Activated CD4-positive, alpha-beta T cell treated with anti-CD3 and anti-CD28 coated beads for 36 hours (primary cell): Measurements from ENCODE around the gene SMTNL1. TPM values are rescaled to one million over a fixed set of nuclear protein-coding genes. Genes with fewer than 3 reads are reported as not detected.
A peak's percentile ranks its signal among the peaks of the same experiment; 100 is the strongest.

Experiments used
- ATAC-seq: fragments of 200-7000 bp; cut with Tn5 transposase; one replicate; pipeline ENCODE4 v1.10.0; 2021; ENCODE audit warnings: mild to moderate bottlenecking, moderate library complexity
- CTCF ChIA-PET: fragments of 350-600 bp; sonication (Branson Sonifier 250); formaldehyde crosslinking; loops from one replicate; lab custom pipeline; 2021; ENCODE audit warnings: antibody characterized with exemption; lab: Charles Lee
- POLR2A ChIA-PET: fragments of 350-600 bp; sonication (Branson Sonifier 250); formaldehyde crosslinking; loops from one replicate; lab custom pipeline; 2021; ENCODE audit warnings: antibody characterized with exemption, inconsistent platforms; lab: Charles Lee
- DNase-seq: peaks from one replicate; pipeline ENCODE4 v3.0.0-alpha.2; 2020
- H3K27ac Mint-ChIP-seq: one replicate; pipeline ENCODE4 v1.8.0; 2021; ENCODE audit warnings: mixed read lengths
- H3K27me3 Mint-ChIP-seq: one replicate; pipeline ENCODE4 v1.8.0; 2021; ENCODE audit warnings: mixed read lengths
- H3K36me3 Mint-ChIP-seq: one replicate; pipeline ENCODE4 v1.8.0; 2021; ENCODE audit warnings: low read depth, mixed read lengths
- H3K4me1 Mint-ChIP-seq: one replicate; pipeline ENCODE4 v1.8.0; 2021; ENCODE audit warnings: mixed read lengths
- H3K4me3 Mint-ChIP-seq: one replicate; pipeline ENCODE4 v1.8.0; 2021; ENCODE audit warnings: mild to moderate bottlenecking, moderate library complexity, mixed read lengths
- H3K9me3 Mint-ChIP-seq: one replicate; pipeline ENCODE4 v1.8.0; 2021; ENCODE audit warnings: low read depth, mixed read lengths
- intact Hi-C, 2 experiments: fragments of 100-400 bp; cut with DNase I in 1 of 2; cut with micrococcal nuclease in 1 of 2; formaldehyde crosslinking; loops; one replicate each; pipeline versions ENCODE4 v1.14.2 to v1.15.1; 2022 to 2024; cut with DNase I, micrococcal nuclease
- total RNA-seq, 2 experiments: library from RNA; stranded (reverse); gene quantifications; one replicate each; pipeline ENCODE4 v1.2.3, GENCODE V29; 2021

SMTNL1 gene, protein sequence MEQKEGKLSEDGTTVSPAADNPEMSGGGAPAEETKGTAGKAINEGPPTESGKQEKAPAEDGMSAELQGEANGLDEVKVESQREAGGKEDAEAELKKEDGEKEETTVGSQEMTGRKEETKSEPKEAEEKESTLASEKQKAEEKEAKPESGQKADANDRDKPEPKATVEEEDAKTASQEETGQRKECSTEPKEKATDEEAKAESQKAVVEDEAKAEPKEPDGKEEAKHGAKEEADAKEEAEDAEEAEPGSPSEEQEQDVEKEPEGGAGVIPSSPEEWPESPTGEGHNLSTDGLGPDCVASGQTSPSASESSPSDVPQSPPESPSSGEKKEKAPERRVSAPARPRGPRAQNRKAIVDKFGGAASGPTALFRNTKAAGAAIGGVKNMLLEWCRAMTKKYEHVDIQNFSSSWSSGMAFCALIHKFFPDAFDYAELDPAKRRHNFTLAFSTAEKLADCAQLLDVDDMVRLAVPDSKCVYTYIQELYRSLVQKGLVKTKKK
- not detected for total RNA-seq

DNA sequence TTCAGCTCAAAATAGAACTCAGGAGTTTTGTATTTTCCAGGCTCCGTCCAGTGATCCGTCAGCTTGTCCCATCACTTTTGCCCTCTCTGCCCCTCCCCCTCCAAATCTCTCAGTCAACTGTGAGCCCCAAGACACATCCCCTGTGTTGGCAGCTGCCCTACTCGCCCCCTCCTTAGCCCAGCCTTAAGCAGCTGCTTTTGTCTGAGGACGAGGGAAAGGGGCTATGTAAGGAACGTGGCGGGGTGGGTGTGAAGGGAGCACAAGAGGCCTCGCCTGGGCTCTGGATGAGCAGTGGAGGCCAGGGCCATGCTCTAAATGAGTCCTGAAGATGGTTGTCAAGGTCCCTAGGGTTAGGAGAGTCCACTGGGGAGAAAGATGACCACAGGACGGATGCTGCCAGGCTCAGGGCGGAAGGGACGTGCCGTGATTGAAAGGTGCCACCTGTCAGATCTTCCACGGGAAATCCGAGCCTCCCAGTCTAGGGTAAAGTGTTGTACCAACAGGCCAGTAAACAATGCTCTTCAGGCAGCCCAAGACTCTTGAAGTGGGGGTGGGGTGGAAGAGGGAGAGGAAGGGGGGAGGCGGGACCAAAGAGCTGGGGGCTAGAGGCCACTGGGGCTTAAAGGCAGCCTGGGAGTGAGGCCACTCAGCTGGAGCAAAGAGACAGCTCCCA is at the start of gene SMTNL1:
TSS of gene SMTNL1 (plus strand) at position 649 of the 673 bp plus-strand sequence. CDS start 5,048 bp downstream, outside the sequence.
- POLR2A ChIA-PET: interaction anchor here (0.7 kb wide), 1 partner anchor 9 kb away, joined by 3 read pairs; no protein-coding TSS in a partner anchor
- DNase-seq: no peak
- Mint-ChIP-seq H3K27me3 (no peaks in the 10 kb centered on the region), H3K36me3 (peaks cover 6% of the 10 kb centered on the region), H3K27ac (no peak within 1 kb of the TSS), H3K4me1 (peaks cover under 1% of the 10 kb centered on the region), H3K4me3 (no peak within 1 kb of the TSS), H3K9me3 (no peaks in the 10 kb centered on the region)
- no peak for ATAC-seq
- intact Hi-C loops: no loop called here
- CTCF ChIA-PET: interaction anchor here (0.6 to 1.7 kb wide), 2 partner anchors 10 to 1616 kb away, joined by 3 to 7 read pairs; no protein-coding TSS in a partner anchor

DNA sequence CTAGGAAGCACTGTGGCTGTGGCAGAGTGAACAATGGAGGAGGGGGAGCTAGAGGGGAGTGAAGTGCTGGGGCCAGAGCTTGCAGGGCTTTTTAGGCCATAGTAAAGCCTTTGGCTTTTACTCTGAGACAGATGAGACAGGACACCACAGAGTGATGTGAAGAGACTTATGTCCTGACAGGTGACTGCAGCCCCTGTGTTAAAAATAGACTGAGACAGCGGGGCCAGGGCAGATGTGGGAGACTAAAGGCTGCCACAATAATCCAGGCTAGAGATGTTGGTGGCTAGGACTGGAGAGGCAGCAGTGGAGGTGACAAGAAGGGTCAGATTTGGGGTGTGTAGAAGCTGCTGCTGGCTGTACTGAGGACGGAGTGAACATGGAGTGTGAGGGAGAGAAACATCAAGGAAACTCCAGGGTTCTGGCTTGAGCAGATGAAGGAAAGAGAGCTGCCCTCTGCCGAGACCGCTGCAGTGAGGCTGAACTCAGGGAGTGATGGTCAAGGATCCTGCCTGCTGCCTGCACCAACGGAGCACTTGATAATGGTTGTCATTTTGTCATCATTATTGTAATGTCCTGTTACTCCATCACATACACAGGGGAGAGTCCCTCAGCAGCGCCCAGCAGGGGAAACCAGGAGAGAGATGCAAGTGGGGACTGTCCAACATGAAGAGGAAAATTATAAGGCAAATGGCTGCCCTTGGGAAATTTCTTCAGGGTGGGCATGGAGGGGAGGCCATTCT is 49.3 kb upstream of the SMTNL1 start:
- POLR2A ChIA-PET: no interaction called here

DNA sequence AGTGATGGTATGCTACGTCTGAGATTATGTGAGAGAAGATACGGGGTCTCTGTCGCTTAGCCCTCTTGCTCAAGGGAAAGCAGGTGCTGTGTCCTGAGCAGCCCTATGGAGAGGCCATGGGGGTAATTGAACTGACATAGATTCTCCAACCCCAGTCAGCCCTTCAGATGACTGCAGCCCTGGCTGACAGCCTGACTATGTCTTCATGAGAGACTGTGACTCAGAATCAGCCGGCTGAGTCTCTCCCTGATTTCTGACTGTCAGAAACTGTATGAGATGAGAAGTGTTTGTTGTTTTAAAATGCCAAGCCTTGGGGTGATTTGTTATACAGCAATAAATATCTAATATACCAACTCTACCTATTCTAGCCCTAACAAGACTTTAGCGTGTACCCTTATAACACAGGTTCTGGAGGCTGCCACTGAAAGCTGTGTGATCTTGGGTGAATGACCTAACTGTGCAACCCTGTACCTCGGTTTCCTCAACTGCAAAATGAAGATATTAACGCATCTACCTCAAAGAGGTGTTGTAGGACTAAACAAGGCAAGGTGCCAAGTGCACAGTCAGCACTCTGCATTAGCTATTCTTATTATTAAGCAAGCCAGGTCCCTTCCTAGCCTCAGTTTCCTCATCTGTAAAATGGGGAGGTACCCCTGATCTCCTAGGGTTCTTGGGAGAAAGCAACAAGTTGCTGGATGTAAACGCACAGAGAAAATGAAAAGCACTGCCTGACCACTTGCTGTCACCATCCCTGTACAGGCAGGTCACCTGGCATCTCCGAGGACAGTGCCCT is 46.7 kb upstream of the SMTNL1 start:
- ChIA-PET CTCF (interaction anchor here (0.9 to 11.3 kb wide), 10 partner anchors 8 to 151 kb away, joined by 3 to 262 read pairs (median 6); partner anchors contain the start of genes SLC43A1 and TIMM10), POLR2A (no interaction called here)
- peaks cover 59% of the 10 kb centered on the region for H3K36me3 Mint-ChIP-seq
- H3K4me3 Mint-ChIP-seq: no peak overlapping the region
- intact Hi-C loops: no loop called here
- peaks cover 13% of the 10 kb centered on the region for H3K4me1 Mint-ChIP-seq
- H3K9me3 Mint-ChIP-seq: no peaks in the 10 kb centered on the region
- H3K27ac Mint-ChIP-seq: no peak overlapping the region
- no peaks in the 10 kb centered on the region for H3K27me3 Mint-ChIP-seq
- ATAC-seq (no peak), DNase-seq (no peak)

More for the DNA sequence above, 49.3 kb upstream of the SMTNL1 start:
- Mint-ChIP-seq H3K36me3 (peaks cover 57% of the 10 kb centered on the region), H3K27ac (no peak overlapping the region), H3K9me3 (no peaks in the 10 kb centered on the region), H3K4me1 (peaks cover 8% of the 10 kb centered on the region), H3K4me3 (no peak overlapping the region), H3K27me3 (no peaks in the 10 kb centered on the region)
- DNase-seq: no peak
- ATAC-seq: no peak
- CTCF ChIA-PET: interaction anchor here (1.7 to 11.3 kb wide), 2 partner anchors 30 to 39 kb away, joined by 3 to 262 read pairs; partner anchors contain the start of gene TIMM10
- intact Hi-C loops: no loop called here

DNA sequence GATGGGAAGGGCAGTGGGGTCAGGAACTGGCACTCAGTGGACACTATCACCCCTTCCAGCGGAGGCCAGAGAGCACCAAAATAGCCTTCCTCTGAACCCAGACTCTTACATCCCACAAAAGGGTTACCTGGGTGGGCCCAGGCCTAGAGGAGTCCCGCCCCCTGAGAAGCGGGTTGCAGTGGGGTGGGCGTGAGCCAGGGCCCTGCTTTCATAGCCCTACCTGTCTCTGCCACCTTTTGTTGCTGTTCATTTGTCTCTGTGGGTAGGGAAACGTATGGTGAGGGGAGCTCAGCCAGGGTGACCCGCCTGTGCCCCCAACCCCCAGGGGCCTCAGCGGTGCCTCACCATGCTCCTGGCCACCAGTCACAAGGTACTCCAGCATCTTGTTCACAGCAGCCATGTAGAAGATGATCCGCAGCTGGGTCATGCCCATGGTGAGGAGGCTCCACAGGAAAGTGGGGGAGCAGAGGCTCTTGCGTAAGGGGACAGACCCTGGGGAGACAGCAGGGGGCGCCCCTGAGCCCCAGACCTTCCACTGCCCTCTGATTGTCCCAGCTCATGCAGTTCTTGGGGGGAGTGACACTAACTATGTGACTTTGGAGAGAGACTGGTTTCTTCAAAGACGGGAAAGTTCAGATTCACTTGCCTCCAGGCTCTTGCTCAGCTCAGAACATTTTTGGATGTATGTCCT is 45.9 kb upstream of the SMTNL1 start:
- peaks cover 9% of the 10 kb centered on the region for H3K4me1 Mint-ChIP-seq
- no peak overlapping the region for H3K4me3 Mint-ChIP-seq
- no peaks in the 10 kb centered on the region for H3K9me3 Mint-ChIP-seq
- intact Hi-C loops: loop anchor here in 1 of 2 experiments (2.0 kb wide), 2 partner anchors 23 to 149 kb away; partner anchors contain the start of gene SLC43A1
- DNase-seq (peak; percentile 82), ATAC-seq (peak; percentile 73)
- no peak overlapping the region for H3K27ac Mint-ChIP-seq
- peaks cover 58% of the 10 kb centered on the region for H3K36me3 Mint-ChIP-seq
- POLR2A ChIA-PET: no interaction called here
- CTCF ChIA-PET: interaction anchor here (0.5 to 11.3 kb wide), 22 partner anchors 8 to 309 kb away, joined by 3 to 262 read pairs (median 4); partner anchors contain the start of genes SLC43A1 and TIMM10
- H3K27me3 Mint-ChIP-seq: no peaks in the 10 kb centered on the region

DNA sequence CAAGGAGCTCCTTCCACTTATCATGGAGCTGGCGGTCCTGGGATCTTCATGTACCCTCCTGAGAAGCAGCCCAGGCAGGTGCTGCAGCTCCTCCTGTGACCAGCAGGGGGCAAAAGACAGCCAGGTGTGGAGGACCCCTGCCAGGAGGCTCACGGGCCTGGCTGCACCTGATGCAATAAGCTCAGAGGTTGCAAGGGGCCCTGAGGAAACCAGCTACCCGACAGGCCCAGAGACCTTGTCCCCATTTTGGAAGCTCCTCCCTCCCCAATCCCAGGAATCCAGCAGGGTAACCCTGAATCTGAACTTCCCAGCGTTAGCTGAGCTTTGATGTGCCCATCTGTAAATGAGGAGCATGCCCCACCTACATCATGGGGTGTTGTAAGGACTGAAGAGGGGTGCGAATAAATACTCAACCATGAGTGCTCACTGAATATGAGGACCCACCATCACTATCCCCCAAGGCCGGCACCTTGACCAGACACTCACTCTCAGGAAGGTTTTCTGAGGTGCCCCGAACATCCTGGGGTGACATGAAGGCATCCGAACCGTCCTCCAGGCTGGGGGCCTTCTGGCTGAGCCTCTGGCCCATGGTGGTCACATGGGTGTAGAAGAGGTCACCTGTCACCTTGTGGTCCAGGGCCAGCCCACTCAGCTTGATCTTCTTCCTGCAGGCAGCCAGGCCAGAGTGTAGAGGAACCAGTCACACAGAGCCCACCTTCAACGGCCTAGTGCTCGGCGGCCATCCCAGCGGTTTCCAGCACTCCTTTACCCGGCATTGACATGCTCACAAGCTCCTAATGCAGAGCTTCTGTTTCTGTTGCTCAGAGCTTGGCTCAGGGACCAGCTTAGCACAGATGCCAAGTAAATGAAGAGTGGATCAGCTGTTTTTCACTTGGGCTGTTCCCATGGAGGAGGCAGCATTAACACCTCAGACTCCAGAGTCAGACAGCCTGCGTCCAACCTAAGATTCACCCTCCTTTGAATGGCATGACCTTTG is 43.6 kb upstream of the SMTNL1 start:
- H3K36me3 Mint-ChIP-seq: peaks cover 50% of the 10 kb centered on the region
- POLR2A ChIA-PET: interaction anchor here (0.8 to 1.7 kb wide), 6 partner anchors 9 to 148 kb away, joined by 3 to 6 read pairs (median 3); partner anchors contain the start of gene SLC43A1
- CTCF ChIA-PET: interaction anchor here (0.5 to 11.3 kb wide), 51 partner anchors 8 to 1279 kb away, joined by 3 to 262 read pairs (median 4); partner anchors contain the start of genes MED19, P2RX3, SELENOH and SLC43A1
- H3K27ac Mint-ChIP-seq: peak overlapping the region; percentile 89
- ATAC-seq (peak; percentile 81), DNase-seq (peak; percentile 88)
- H3K4me1 Mint-ChIP-seq: peaks cover 9% of the 10 kb centered on the region
- H3K9me3 Mint-ChIP-seq: no peaks in the 10 kb centered on the region
- intact Hi-C loops: loop anchor here (1.0 to 2.0 kb wide), 5 partner anchors 20 to 150 kb away; partner anchors contain the start of gene SLC43A1 (in 1 of the 2)
- H3K4me3 Mint-ChIP-seq: no peak overlapping the region
- H3K27me3 Mint-ChIP-seq: no peaks in the 10 kb centered on the region

DNA sequence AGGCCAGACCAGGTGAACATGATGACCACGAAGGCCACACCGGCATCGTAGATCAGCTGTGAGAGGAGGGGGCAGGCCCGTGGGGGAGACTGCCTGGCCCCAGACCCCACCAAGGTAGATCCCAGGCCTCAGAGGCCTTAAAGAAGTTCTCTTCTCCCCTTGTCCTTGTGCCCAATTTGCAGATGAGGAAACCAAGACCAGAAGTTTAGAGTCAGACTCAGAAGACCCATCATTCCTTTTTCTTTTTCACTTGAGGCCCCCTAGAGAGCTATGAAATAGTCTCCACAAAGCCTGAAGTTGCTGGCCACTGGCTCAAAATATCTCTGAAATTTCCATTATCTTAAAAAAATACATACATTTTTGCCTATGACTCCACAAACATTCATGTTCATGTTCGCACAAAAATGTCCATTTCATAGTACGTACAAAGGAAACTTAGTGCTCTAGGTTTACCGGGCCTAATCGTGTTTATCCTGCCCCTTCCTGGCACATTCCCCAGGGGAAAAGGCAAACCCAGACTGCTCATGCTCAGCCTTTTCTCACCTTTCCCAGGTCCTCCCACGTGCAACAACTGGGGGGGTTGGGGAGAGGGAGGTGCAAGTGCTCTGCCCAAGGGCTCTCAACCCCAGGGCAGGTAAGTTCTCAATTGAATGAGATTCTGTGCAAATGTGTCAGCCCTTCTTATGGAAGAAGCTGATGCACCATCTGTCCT is 41.1 kb upstream of the SMTNL1 start:
- no peaks in the 10 kb centered on the region for H3K9me3 Mint-ChIP-seq
- no peaks in the 10 kb centered on the region for H3K27me3 Mint-ChIP-seq
- intact Hi-C loops: no loop called here
- peaks cover 40% of the 10 kb centered on the region for H3K36me3 Mint-ChIP-seq
- H3K27ac Mint-ChIP-seq: peak overlapping the region; percentile 65
- H3K4me1 Mint-ChIP-seq: peaks cover 9% of the 10 kb centered on the region
- DNase-seq (no peak), ATAC-seq (no peak)
- CTCF ChIA-PET: interaction anchor here (0.7 to 11.3 kb wide), 11 partner anchors 10 to 283 kb away, joined by 3 to 262 read pairs (median 6); partner anchors contain the start of genes SLC43A1 and TIMM10
- POLR2A ChIA-PET: no interaction called here
- no peak overlapping the region for H3K4me3 Mint-ChIP-seq

DNA sequence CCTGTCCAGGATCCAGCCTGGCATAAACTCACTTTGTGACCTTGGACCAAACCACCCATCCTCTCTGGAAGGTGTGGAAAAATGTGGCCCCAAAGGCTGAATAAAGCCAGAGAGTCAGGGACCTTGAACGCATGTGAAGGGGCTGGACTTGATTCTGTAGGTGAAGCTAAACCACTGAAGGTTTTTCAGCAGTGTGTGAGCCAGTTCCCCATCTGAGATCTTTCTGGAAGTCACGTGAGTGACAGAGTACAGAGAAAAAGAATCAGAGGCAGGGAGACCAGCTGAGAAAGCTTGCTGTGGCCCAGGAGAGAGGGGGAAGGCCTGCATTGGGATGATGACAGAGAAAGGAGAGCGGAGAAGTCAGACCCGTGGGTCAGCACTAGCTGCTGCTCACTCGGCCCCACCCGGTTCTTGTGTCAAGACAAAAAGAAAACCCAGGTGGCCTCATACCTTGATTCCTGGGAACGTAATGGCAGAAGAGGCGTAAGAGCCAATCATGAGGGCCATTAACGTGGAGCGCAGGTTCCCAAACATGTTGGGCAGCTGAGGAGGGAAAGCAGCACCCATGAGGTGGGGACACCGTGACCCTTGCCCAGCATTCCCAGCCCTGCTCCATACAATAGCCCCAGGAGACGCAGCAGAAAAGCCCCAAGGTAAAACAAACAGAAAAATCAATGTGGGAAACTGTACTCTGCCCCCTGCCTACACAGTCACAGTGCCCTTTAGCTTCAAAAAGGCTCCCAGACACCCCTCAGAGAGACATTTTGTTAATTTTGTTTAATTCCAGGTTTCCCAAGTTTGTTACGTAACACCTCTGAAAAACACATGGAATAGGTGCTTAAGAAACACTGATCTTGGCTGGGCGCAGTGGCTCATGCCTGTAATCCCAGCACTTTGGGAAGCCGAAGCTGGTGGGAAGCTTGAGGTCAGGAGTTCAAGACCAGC is 39.8 kb upstream of the SMTNL1 start:
- H3K9me3 Mint-ChIP-seq: no peaks in the 10 kb centered on the region
- intact Hi-C loops: no loop called here
- H3K27ac Mint-ChIP-seq: no peak overlapping the region
- POLR2A ChIA-PET: no interaction called here
- H3K36me3 Mint-ChIP-seq: peaks cover 38% of the 10 kb centered on the region
- CTCF ChIA-PET: interaction anchor here (0.5 to 11.3 kb wide), 13 partner anchors 10 to 1016 kb away, joined by 3 to 262 read pairs (median 4); partner anchors contain the start of genes SLC43A1 and TIMM10
- H3K4me1 Mint-ChIP-seq: peaks cover 9% of the 10 kb centered on the region
- no peaks in the 10 kb centered on the region for H3K27me3 Mint-ChIP-seq
- DNase-seq (no peak), ATAC-seq (no peak)
- no peak overlapping the region for H3K4me3 Mint-ChIP-seq

DNA sequence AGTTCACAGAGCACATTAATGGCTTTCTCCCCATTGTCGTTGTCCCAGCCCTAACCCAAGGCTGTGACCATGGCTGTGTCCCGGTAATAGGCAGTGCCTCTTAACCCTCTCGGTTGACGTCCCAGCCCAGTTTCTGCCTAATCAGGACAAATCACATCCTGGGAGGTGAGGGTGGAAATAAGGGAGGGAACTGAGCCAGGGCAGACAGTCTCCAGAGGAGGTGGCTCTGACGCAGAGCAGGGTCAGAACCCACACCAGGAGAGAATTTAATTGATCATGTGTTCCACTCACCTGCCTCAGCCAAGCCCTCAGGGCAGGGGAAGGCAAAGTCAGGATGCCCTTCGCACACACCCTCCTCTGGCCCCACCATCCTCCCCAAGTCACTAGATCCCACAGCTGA is 38.9 kb upstream of the SMTNL1 start:
- POLR2A ChIA-PET: no interaction called here
- intact Hi-C loops: no loop called here
- CTCF ChIA-PET: interaction anchor here (0.7 to 11.3 kb wide), 5 partner anchors 16 to 44 kb away, joined by 3 to 262 read pairs (median 5); partner anchors contain the start of gene TIMM10

More for the DNA sequence above, 38.9 kb upstream of the SMTNL1 start:
- no peak overlapping the region for H3K27ac Mint-ChIP-seq
- peaks cover 34% of the 10 kb centered on the region for H3K36me3 Mint-ChIP-seq
- no peak overlapping the region for H3K4me3 Mint-ChIP-seq
- no peaks in the 10 kb centered on the region for H3K27me3 Mint-ChIP-seq
- peaks cover 7% of the 10 kb centered on the region for H3K4me1 Mint-ChIP-seq
- ATAC-seq (no peak), DNase-seq (no peak)
- H3K9me3 Mint-ChIP-seq: no peaks in the 10 kb centered on the region
